ENCODE results near the gene WWOX. TPM values are rescaled to one million over a fixed set of nuclear protein-coding genes. Genes with fewer than 3 reads are reported as not detected.

WWOX gene
- total RNA-seq, 1 donor from 2014 or later = 19.1 TPM

- DNase-seq (ENCODE audit: extremely low read depth, low read depth, low spot score) = no peak
These were observed 225.3 kb downstream of the WWOX start for GRCh38 chr16:78324649-78325285.

- no peak for DNase-seq (ENCODE audit: extremely low read depth, low read depth, low spot score)
These were observed 226.3 kb downstream of the WWOX start for GRCh38 chr16:78325468-78326352.

GRCh38 chr16:78326731-78327130, 227.3 kb downstream of the WWOX start:
- DNase-seq (ENCODE audit: extremely low read depth, low read depth, low spot score) = no peak

- DNase-seq (ENCODE audit: extremely low read depth, low read depth, low spot score) = no peak
These were observed 232.3 kb downstream of the WWOX start for GRCh38 chr16:78331731-78332130.

- no peak for DNase-seq (ENCODE audit: extremely low read depth, low read depth, low spot score)
These were observed 234.4 kb downstream of the WWOX start for GRCh38 chr16:78333808-78334207.

GRCh38 chr16:78340590-78340989, 241.1 kb downstream of the WWOX start:
- DNase-seq (ENCODE audit: extremely low read depth, low read depth, low spot score) = no peak

- no peak for DNase-seq (ENCODE audit: extremely low read depth, low read depth, low spot score)
These were observed 248.6 kb downstream of the WWOX start for GRCh38 chr16:78348068-78348467.

- DNase-seq (ENCODE audit: extremely low read depth, low read depth, low spot score) = no peak
These were observed 249.4 kb downstream of the WWOX start for GRCh38 chr16:78348886-78349285.

- no peak for DNase-seq (ENCODE audit: extremely low read depth, low read depth, low spot score)
These were observed 252.7 kb downstream of the WWOX start for GRCh38 chr16:78352184-78352583.

- DNase-seq (ENCODE audit: extremely low read depth, low read depth, low spot score) = no peak
These were observed 254.3 kb downstream of the WWOX start for GRCh38 chr16:78353640-78354275.

GRCh38 chr16:78362524-78363135, 263.2 kb downstream of the WWOX start:
- DNase-seq (ENCODE audit: extremely low read depth, low read depth, low spot score) = no peak

- no peak for DNase-seq (ENCODE audit: extremely low read depth, low read depth, low spot score)
These were observed 264.5 kb downstream of the WWOX start for GRCh38 chr16:78363843-78364555.

GRCh38 chr16:78364556-78364880, 265.1 kb downstream of the WWOX start:
- no peak for DNase-seq (ENCODE audit: extremely low read depth, low read depth, low spot score)

GRCh38 chr16:78365366-78365765, 265.9 kb downstream of the WWOX start:
- no peak for DNase-seq (ENCODE audit: extremely low read depth, low read depth, low spot score)

- no peak for DNase-seq (ENCODE audit: extremely low read depth, low read depth, low spot score)
These were observed 269.0 kb downstream of the WWOX start for GRCh38 chr16:78368121-78369102.

GRCh38 chr16:78372277-78372676, 272.8 kb downstream of the WWOX start:
- no peak for DNase-seq (ENCODE audit: extremely low read depth, low read depth, low spot score)

GRCh38 chr16:78375055-78375679, 275.7 kb downstream of the WWOX start:
- DNase-seq (ENCODE audit: extremely low read depth, low read depth, low spot score) = no peak

- DNase-seq (ENCODE audit: extremely low read depth, low read depth, low spot score) = no peak
These were observed 277.0 kb downstream of the WWOX start for GRCh38 chr16:78376452-78376851.

GRCh38 chr16:78377312-78377711, 277.9 kb downstream of the WWOX start:
- DNase-seq (ENCODE audit: extremely low read depth, low read depth, low spot score) = no peak
